ENCODE measurements around the gene ADAMTS18. TPM values are rescaled to one million over a fixed set of nuclear protein-coding genes. Genes with fewer than 3 reads are reported as not detected.

The ADAMTS18 gene
- total and polyA plus RNA-seq, 12 donors = 0.03 to 0.65 (median 0.25) TPM; not detected in 8

- no peaks in the 10 kb centered on the region for H3K36me3 ChIP-seq
- no peak for DNase-seq
- no peak overlapping the region for H3K27ac ChIP-seq
- H3K9me3 ChIP-seq = no peaks in the 10 kb centered on the region
- no peak overlapping the region for H3K4me3 ChIP-seq
- no peak for ATAC-seq
- TF ChIP-seq CTCF (IDR thresholded peaks at IDR 0.05) = no peak
- WGBS, 2 donors = 94% methylated on average over 2 of the region's 2 CpGs
- peaks cover 0 to 13% (median 0%) of the 10 kb centered on the region in 9 donors for H3K4me1 ChIP-seq
- H3K27me3 ChIP-seq = peaks cover 0 to 16% (median 7%) of the 10 kb centered on the region in 7 donors
- intact Hi-C loops (cut with DNase I) = loop anchor here in 1 of 10 donors (5.0 kb wide), 1 partner anchor 140 kb away; no protein-coding TSS in a partner anchor
Observed at GRCh38 chr16:77442078-77442477, 7.2 kb upstream of the ADAMTS18 start.

DNA sequence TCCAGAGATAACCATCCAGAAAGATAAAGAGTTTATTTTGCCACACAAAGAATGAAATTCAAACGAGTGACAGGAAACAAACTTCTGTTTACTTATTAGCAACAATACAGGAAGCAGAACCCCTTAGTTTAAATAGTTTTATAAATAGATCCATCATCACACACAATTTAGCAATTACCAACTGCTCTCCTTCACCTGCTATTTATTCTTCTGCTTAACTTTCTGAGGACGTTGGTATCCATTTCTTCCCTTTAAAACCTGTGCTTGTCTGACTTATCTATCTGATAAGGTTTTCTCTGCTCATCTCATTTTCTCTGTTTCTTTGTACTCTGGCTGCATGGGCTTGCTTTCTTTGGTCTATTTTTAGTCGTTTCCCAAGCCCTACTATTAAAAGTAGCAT is 4.3 kb upstream of the ADAMTS18 start:
- Histone ChIP-seq H3K36me3 (no peaks in the 10 kb centered on the region), H3K27me3 (peaks cover 0 to 41% (median 34%) of the 10 kb centered on the region in 7 donors), H3K4me1 (peaks cover 0 to 12% (median 0%) of the 10 kb centered on the region in 9 donors), H3K4me3 (no peak overlapping the region), H3K9me3 (no peaks in the 10 kb centered on the region), H3K27ac (no peak overlapping the region)
- intact Hi-C loops (cut with DNase I) = loop anchor here in 4 of 10 donors (2.0 to 10.0 kb wide), 6 partner anchors 26 to 146 kb away; no protein-coding TSS in a partner anchor
- no peak for ATAC-seq
- WGBS, 2 donors = 1 to 5% methylated on average over 3 of the region's 3 CpGs
- no peak for TF ChIP-seq CTCF (IDR thresholded peaks at IDR 0.05)
- DNase-seq = no peak

- ATAC-seq (no peak), DNase-seq (no peak)
- 36 to 47% methylated on average over 2 of the region's 2 CpGs for WGBS, 2 donors
- peak in 6 of 9 donors; percentile 23 to 47 (median 32) for TF ChIP-seq CTCF (IDR thresholded peaks at IDR 0.05)
- H3K9me3 ChIP-seq = no peaks in the 10 kb centered on the region
- peaks cover 0 to 51% (median 43%) of the 10 kb centered on the region in 7 donors for H3K27me3 ChIP-seq
- H3K4me3 ChIP-seq = no peak overlapping the region
- intact Hi-C loops (cut with DNase I) = loop anchor here in 4 of 10 donors (2.0 to 10.0 kb wide), 6 partner anchors 27 to 147 kb away; no protein-coding TSS in a partner anchor
- peaks cover 0 to 8% (median 0%) of the 10 kb centered on the region in 9 donors for H3K4me1 ChIP-seq
- no peaks in the 10 kb centered on the region for H3K36me3 ChIP-seq
- no peak overlapping the region for H3K27ac ChIP-seq
Observed at GRCh38 chr16:77437859-77438258, 3.0 kb upstream of the ADAMTS18 start.

- no peak overlapping the region for H3K27ac ChIP-seq
- ATAC-seq (no peak), DNase-seq (no peak)
- 15 to 17% methylated on average over 20 of the region's 20 CpGs for WGBS, 2 donors
- H3K36me3 ChIP-seq = no peaks in the 10 kb centered on the region
- no peaks in the 10 kb centered on the region for H3K9me3 ChIP-seq
- peaks cover 0 to 8% (median 0%) of the 10 kb centered on the region in 9 donors for H3K4me1 ChIP-seq
- no peak overlapping the region for H3K4me3 ChIP-seq
- TF ChIP-seq CTCF (IDR thresholded peaks at IDR 0.05) = no peak
- intact Hi-C loops (cut with DNase I) = loop anchor here in 2 of 10 donors (5.0 to 10.0 kb wide), 3 partner anchors 61 to 149 kb away; no protein-coding TSS in a partner anchor
- H3K27me3 ChIP-seq = peaks cover 0 to 76% (median 57%) of the 10 kb centered on the region in 7 donors
Observed at GRCh38 chr16:77435272-77435820, 512 bp upstream of the ADAMTS18 start.
